HepG2 (cell line): ENCODE results near the gene ANKRD44. TPM values are rescaled to one million over a fixed set of nuclear protein-coding genes. Genes with fewer than 3 reads are reported as not detected.

ENCODE experiments used
- ATAC-seq: fragments of 200-7000 bp; cut with Tn5 transposase; 3 replicates; pipeline ENCODE4 v1.9.1; 2020; ENCODE audit warnings: mild to moderate bottlenecking, moderate library complexity
- BruUV-seq: library from RNA; stranded (reverse); fragments of 400-500 nt; replicated peaks from 2 replicates; lab custom pipeline; 2021; lab: Mats Ljungman, UMichigan
- CTCF ChIA-PET: fragments of 300-600 bp; formaldehyde crosslinking; extraction: SDS; loops from one replicate; lab custom pipeline; 2021; ENCODE audit warnings: low total read pairs, inconsistent platforms, low intra/inter-chr PET ratio; lab: Yijun Ruan, JAX
- POLR2A ChIA-PET: fragments of 350-600 bp; sonication (Branson Sonifier 250); formaldehyde crosslinking; loops from one replicate; lab custom pipeline; 2020; ENCODE audit warnings: antibody characterized with exemption, inconsistent platforms; lab: Yijun Ruan, JAX
- DNase-seq: peaks from one replicate; pipeline ENCODE4 v3.0.0-alpha.2; 2015; ENCODE audit warnings: low spot score
- FAIRE-seq: peaks from 3 replicates; lab custom pipeline; 2011; peaks lifted over from hg19 to GRCh38; lab: Jason Lieb, UNC
- H2AFZ ChIP-seq: one replicate; pipeline ENCODE4 v1.6.1; 2011; ENCODE audit warnings: low read length, inconsistent platforms
- H3K27ac ChIP-seq: fragments of 300-600 bp; 3 replicates; pipeline ENCODE4 v1.8.0; 2011; ENCODE audit warnings: mixed run types, mild to moderate bottlenecking, mixed read lengths, low read length, inconsistent platforms; ENCODE audit not compliant: insufficient read depth; ENCODE audit errors: extremely low read length
- H3K27me3 ChIP-seq, 2 experiments: fragments of 200-600 bp in 1 of 2; 2 replicates in 1 of 2; 3 replicates in 1 of 2; pipeline versions ENCODE4 v1.6.0 to v1.8.0; 2011; ENCODE audit warnings: low read length in 2 of 2, mild to moderate bottlenecking in 2 of 2, moderate library complexity in 2 of 2, inconsistent platforms in 1 of 2; ENCODE audit not compliant: insufficient read depth in 2 of 2, control insufficient read depth in 1 of 2
- H3K36me3 ChIP-seq, 2 experiments: fragments of 200-600 bp in 1 of 2; replicated peaks in 1 of 2; 2 replicates in 1 of 2; 3 replicates in 1 of 2; pipeline versions ENCODE4 v1.5.1 to v1.8.0; 2011; ENCODE audit warnings: low read length in 2 of 2, inconsistent platforms in 1 of 2; ENCODE audit not compliant: insufficient read depth in 2 of 2, control insufficient read depth in 1 of 2
- H3K4me1 ChIP-seq: 2 replicates; pipeline ENCODE4 v1.5.1; 2012; ENCODE audit warnings: low read length, inconsistent platforms; ENCODE audit not compliant: insufficient read depth
- H3K4me2 ChIP-seq: 2 replicates; pipeline ENCODE4 v1.6.0; 2011; ENCODE audit warnings: low read depth, low read length, inconsistent platforms
- H3K4me3 ChIP-seq, 3 experiments: fragments of 200-600 bp in 1 of 3; sonication (generic), shearing (Covaris generic) in 1 of 3; replicated peaks in 1 of 3; 2 replicates each; pipeline ENCODE4 v1.5.1; 2011 to 2016; ENCODE audit warnings: low read length in 3 of 3, inconsistent platforms in 2 of 3, low read depth in 2 of 3, mild to moderate bottlenecking in 2 of 3, control low read depth in 1 of 3, mixed read lengths in 1 of 3; ENCODE audit not compliant: insufficient read depth in 1 of 3
- H3K79me2 ChIP-seq: one replicate; pipeline ENCODE4 v1.6.1; 2011; ENCODE audit warnings: low read length, inconsistent platforms; ENCODE audit not compliant: insufficient read depth
- H3K9ac ChIP-seq: 2 replicates; pipeline ENCODE4 v1.6.0; 2011; ENCODE audit warnings: mild to moderate bottlenecking, low read depth, low read length, inconsistent platforms; ENCODE audit not compliant: insufficient read depth
- H3K9me3 ChIP-seq: 2 replicates; pipeline ENCODE4 v1.5.1; 2012; ENCODE audit warnings: mild to moderate bottlenecking, low read length
- H4K20me1 ChIP-seq: 2 replicates; pipeline ENCODE4 v1.6.0; 2011; ENCODE audit warnings: inconsistent platforms, mild to moderate bottlenecking, low read length, moderate library complexity; ENCODE audit not compliant: insufficient read depth
- ATF1 ChIP-seq: IDR thresholded peaks from 2 replicates; pipeline ENCODE4 v1.6.1; 2016; ENCODE audit warnings: mild to moderate bottlenecking, control low read depth
- FOXK2 ChIP-seq: fragments of 450-650 bp; IDR thresholded peaks from 2 replicates; pipeline ENCODE4 v1.6.1; 2016
- NFAT5 ChIP-seq: sonication (generic); formaldehyde crosslinking; IDR thresholded peaks from 2 replicates; pipeline ENCODE4 v1.4.0; 2020; ENCODE audit warnings: missing genetic modification reagents
- SP140L ChIP-seq: sonication (generic); formaldehyde crosslinking; IDR thresholded peaks from 2 replicates; pipeline ENCODE4 v1.4.0; 2020; ENCODE audit warnings: missing genetic modification reagents, borderline replicate concordance
- ZMYM4 ChIP-seq: sonication (generic); formaldehyde crosslinking; IDR thresholded peaks from 2 replicates; pipeline ENCODE4 v1.8.1; 2023; ENCODE audit warnings: mild to moderate bottlenecking, missing genetic modification reagents
- ZNF121 ChIP-seq: sonication (generic); formaldehyde crosslinking; IDR thresholded peaks from 2 replicates; pipeline ENCODE4 v1.5.0; 2020; ENCODE audit warnings: mild to moderate bottlenecking, missing genetic modification reagents
- ZNF362 ChIP-seq: sonication (generic); formaldehyde crosslinking; IDR thresholded peaks from 2 replicates; pipeline ENCODE4 v1.4.0; 2020; ENCODE audit warnings: missing genetic modification reagents, mild to moderate bottlenecking, borderline replicate concordance
- ZNF496 ChIP-seq: sonication (generic); formaldehyde crosslinking; IDR thresholded peaks from 2 replicates; pipeline ENCODE4 v1.8.1; 2023; ENCODE audit warnings: mild to moderate bottlenecking, moderate library complexity, missing genetic modification reagents; ENCODE audit not compliant: insufficient replicate concordance
- ZNF7 ChIP-seq: IDR thresholded peaks from 2 replicates; pipeline ENCODE4 v1.6.1; 2016; ENCODE audit warnings: missing biosample characterization, missing genetic modification reagents
- WGBS: methylation state at CpG from one replicate; pipeline ENCODE4 v1.1.6; 2017; ENCODE audit warnings: low lambda C conversion rate; 5-methylcytosine and 5-hydroxymethylcytosine counted together
- in situ Hi-C: cut with HindIII; loops from 2 replicates; pipeline ENCODE4 v1.10.0; 2017; ENCODE audit warnings: low pct_unique_long_range_greater_than_20kb; ENCODE audit not compliant: extremely low pct_ligation_motif_present
- intact Hi-C: fragments of 100-400 bp; cut with micrococcal nuclease; formaldehyde crosslinking; loops from one replicate; pipeline ENCODE4 v1.10.0; 2022; ENCODE audit not compliant: unreplicated experiment
- polyA plus RNA-seq, 8 experiments: library from polyadenylated mRNA; depleted of rRNA in 3 of 8; stranded (reverse) in 7 of 8; unstranded in 1 of 8; fragments of >200 nt; fragmentation: Illumina TruSeq in 4 of 8; extraction: Trizol in 4 of 8; gene quantifications; 2 replicates each; pipeline versions ENCODE4 v1.2.1 to v1.2.3, GENCODE V29; 2011 to 2016; ENCODE audit warnings: low read depth in 4 of 8, missing spikeins in 1 of 8, mixed read lengths in 1 of 8; ENCODE audit not compliant: insufficient read depth in 1 of 8
- total RNA-seq, 5 experiments: library from RNA; depleted of rRNA; stranded (reverse); fragments of >200 nt; fragmentation: Illumina TruSeq; extraction: Trizol; gene quantifications; 2 replicates each; pipeline ENCODE4 v1.2.3, GENCODE V29; 2016; ENCODE audit warnings: low read depth in 1 of 5
- TF ChIP-seq, protein P1 (sequence below): sonication (generic); formaldehyde crosslinking; IDR thresholded peaks from 2 replicates; pipeline ENCODE4 v1.4.0; 2020; ENCODE audit warnings: low read depth, missing genetic modification reagents

Gene ANKRD44
- total and polyA plus RNA-seq, 2 of the 13 experiments (the other 11 are each of a cell fraction or from before 2014, with no cell fraction given): 0.04 to 0.11 TPM

- TF ChIP-seq ZNF7: no peak
- TF ChIP-seq, all 625 proteins: peak for 0
These were observed 302.6 kb downstream of the ANKRD44 start (continued) for GRCh38 chr2:197007716-197008628.

- no TSS peak for BruUV-seq
- H3K4me1 ChIP-seq: peaks cover 11% of the 10 kb centered on the region
- no peak for TF ChIP-seq ZMYM4
- no peak for TF ChIP-seq NFAT5 (CRISPR knock-in tag)
- TF ChIP-seq, protein P1, sequence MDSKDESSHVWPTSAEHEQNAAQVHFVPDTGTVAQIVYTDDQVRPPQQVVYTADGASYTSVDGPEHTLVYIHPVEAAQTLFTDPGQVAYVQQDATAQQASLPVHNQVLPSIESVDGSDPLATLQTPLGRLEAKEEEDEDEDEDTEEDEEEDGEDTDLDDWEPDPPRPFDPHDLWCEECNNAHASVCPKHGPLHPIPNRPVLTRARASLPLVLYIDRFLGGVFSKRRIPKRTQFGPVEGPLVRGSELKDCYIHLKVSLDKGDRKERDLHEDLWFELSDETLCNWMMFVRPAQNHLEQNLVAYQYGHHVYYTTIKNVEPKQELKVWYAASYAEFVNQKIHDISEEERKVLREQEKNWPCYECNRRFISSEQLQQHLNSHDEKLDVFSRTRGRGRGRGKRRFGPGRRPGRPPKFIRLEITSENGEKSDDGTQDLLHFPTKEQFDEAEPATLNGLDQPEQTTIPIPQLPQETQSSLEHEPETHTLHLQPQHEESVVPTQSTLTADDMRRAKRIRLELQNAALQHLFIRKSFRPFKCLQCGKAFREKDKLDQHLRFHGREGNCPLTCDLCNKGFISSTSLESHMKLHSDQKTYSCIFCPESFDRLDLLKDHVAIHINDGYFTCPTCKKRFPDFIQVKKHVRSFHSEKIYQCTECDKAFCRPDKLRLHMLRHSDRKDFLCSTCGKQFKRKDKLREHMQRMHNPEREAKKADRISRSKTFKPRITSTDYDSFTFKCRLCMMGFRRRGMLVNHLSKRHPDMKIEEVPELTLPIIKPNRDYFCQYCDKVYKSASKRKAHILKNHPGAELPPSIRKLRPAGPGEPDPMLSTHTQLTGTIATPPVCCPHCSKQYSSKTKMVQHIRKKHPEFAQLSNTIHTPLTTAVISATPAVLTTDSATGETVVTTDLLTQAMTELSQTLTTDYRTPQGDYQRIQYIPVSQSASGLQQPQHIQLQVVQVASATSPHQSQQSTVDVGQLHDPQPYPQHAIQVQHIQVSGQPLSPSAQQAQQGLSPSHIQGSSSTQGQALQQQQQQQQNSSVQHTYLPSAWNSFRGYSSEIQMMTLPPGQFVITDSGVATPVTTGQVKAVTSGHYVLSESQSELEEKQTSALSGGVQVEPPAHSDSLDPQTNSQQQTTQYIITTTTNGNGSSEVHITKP (CRISPR knock-in tag): no peak
- no peak for TF ChIP-seq ATF1 (CRISPR knock-in tag)
- no peak for TF ChIP-seq FOXK2
- no peak for TF ChIP-seq SP140L
- TF ChIP-seq ZNF362 (CRISPR knock-in tag): no peak
- no peak for TF ChIP-seq ZNF496 (CRISPR knock-in tag)
- no peak for TF ChIP-seq ZNF121 (CRISPR knock-in tag)
These were observed 308.7 kb downstream of the ANKRD44 start for GRCh38 chr2:197001921-197002320.

More at GRCh38 chr2:197001921-197002320, 308.7 kb downstream of the ANKRD44 start:
- Histone ChIP-seq H2AFZ (no peak overlapping the region), H3K27ac (no peak overlapping the region), H3K79me2 (no peaks in the 10 kb centered on the region), H3K27me3 (no peaks in the 10 kb centered on the region), H3K4me3 (no peak overlapping the region), H3K36me3 (no peaks in the 10 kb centered on the region), H3K9ac (no peak overlapping the region), H4K20me1 (no peaks in the 10 kb centered on the region), H3K4me2 (no peak overlapping the region), H3K9me3 (no peaks in the 10 kb centered on the region)
- WGBS: 2% methylated on average over 1 of the region's 1 CpG
- DNase-seq (no peak), ATAC-seq (no peak), FAIRE-seq (no peak)
- in situ Hi-C loops (no loop called here), intact Hi-C loops (no loop called here)
- ChIA-PET POLR2A (no interaction called here), CTCF (no interaction called here)
